HG03460 (cell line): ENCODE results near the gene EPHX1.
"Not testable (repeated sequence)": the region's sequence is repeated elsewhere in the genome, so short reads cannot be mapped to it uniquely, and the experiment has no call there.

Source experiments
- ATAC-seq: cut with Tn5 transposase; IDR thresholded peaks from one replicate; pipeline ENCODE4 v1.9.1; 2021; ENCODE audit not compliant: unreplicated experiment

EPHX1 gene

DNA sequence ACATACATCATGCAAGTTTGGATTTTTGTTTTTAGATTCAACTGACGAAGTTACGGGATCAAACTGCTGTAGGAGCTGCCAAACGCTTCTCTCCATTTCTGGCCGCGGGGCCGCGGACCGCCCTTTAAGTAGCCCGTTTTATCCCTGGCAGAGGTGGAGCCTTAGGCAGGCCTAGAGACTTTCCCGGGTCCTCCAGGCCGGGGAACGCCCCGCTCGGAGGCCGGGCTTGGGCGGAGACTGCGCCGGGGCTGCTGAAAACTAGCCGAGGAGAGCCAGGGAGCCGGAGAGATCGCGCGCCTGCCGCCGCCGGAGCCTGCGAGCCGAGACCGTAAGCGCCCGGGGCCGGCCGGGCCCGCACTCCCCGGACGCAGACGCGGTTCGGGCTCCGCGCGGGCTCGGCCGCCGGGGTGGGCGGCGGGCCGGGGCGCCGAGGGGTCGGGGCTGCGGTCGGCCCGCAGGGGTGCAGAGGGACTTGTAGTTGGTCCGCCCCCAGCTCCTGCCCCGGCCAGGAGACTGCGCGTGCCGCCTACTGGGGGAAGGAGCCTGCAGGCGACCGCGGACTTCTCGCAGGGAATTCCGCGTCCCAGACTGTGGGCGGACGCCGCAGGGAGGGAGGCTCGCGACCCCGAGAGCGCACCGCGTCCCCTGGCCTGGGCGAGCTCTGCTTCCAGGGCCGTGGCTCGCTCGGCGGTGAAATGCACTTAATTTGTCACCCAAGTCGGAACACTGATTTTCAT lies at the start of gene EPHX1:
Gene EPHX1, plus strand, starts transcription at position 283 of the 737 bp plus-strand sequence. CDS start 18,606 bp downstream, outside the sequence.
- ATAC-seq, result peak; percentile 98

DNA sequence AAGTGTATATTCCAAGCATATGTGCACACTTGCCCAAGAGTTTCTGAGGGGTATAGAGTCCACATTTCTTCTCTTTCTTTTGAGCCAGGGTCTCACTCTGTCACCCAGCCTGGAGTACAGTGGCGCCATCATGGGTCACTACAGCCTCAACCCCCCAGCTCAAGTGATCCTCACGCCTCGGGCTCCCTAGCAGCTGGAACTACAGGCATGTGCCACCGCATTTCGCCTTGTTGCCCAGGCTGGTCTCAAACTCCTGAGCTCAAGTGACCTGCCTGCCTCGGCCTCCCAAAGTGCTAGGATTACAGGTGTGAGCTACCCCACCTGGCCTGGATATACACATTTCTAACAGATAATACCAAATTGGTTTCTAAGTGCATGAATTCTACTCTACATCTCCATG lies 49.4 kb upstream of the EPHX1 start:
- ATAC-seq, result no peak

DNA sequence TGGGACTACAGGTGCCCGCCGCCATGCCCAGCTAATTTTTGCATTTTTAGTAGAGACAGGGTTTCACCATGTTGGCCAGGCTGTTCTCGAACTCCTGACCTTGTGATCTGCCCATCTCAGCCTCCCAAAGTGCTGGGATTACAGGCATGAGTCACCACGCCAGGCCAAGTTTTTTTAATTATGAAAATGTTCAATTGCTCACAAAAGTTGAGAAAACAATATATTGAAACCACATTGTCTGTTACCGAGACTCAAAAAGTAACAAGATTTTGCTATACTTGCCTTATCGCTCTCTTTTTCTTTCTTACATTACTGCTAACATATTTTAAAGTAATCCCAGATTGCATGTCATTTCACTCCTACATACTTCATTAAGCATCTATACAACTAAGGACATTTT lies 48.5 kb upstream of the EPHX1 start:
- ATAC-seq, result not testable (repeated sequence)

DNA sequence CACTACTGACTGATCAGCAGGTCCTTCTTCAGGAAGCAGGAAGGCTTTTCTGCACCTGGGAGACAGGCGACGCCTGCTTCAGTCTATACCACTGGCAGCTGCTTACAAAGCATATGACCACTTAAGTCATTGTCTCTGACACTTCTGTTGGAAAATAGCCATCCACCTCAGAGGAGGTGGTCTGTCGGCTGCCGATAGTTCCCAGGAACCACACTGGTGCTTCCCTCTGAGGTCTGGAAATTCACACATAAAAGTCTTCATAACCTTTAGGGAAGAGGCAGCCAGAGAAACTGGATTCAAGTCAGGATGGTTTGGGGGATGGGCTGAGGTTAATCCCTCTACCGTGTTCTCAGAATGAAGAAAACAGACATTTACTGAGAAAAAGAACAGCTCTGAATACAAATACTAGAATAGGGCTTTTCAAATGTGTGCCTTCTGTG lies 47.9 kb upstream of the EPHX1 start:
- no peak for ATAC-seq

DNA sequence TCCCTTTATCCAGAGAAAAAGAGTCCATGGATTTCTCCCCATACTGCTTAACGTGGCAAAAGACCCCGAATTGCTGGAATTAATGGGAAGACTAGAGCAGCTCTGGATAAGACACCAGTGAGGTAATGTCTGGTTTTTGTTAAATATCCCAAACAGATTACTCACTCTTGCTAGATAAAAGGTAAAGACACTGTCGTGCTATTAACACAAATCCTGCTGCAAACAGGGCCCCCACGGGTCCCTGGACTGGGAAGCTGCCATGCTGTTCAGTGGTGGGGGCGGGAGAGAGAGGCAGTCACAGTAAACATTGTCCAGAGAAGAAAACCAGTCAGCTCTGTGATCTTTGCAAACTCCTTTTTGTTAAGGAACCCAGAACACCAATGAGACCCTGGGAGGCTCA lies 47.5 kb upstream of the EPHX1 start:
- ATAC-seq, result no peak

DNA sequence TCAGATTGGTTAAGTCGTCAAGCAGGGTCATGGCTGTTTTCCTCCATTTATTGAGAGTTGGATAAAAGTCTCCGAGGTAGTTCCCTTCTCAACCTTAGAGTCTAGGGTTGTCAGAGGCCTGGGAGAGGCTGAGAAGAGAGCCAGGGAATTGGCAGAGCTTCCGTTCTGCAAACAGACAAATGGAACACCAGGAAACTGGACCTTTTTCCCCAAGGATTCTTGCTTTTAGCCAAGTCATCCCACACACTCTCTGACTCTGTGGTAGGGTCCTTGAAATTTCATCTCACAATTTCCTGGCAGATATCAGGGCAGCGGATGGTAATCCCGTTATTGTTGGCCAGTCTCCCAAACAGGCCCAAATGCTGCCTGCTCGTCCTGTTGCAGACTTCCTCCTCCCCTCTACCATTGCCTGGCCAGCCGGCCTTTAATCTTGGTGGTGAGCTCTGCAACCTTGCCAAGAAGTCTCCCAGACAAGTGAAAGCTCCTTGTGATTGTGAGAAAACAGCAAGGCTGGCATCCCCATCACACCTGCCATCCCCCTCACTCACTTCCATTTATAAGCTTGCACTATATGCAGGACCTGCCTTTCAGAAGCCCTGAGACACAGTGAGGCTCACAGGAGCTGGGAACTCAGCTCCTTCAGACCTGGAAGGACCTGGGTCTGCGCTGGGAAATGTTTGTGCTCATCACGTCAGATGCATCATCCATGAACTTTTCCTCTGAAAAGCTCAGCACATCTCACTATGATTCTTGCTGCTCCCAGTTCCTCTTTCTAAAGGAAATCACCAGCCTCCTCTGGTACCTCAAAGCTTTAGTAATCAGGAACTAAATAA lies 46.0 kb upstream of the EPHX1 start:
- no peak for ATAC-seq

DNA sequence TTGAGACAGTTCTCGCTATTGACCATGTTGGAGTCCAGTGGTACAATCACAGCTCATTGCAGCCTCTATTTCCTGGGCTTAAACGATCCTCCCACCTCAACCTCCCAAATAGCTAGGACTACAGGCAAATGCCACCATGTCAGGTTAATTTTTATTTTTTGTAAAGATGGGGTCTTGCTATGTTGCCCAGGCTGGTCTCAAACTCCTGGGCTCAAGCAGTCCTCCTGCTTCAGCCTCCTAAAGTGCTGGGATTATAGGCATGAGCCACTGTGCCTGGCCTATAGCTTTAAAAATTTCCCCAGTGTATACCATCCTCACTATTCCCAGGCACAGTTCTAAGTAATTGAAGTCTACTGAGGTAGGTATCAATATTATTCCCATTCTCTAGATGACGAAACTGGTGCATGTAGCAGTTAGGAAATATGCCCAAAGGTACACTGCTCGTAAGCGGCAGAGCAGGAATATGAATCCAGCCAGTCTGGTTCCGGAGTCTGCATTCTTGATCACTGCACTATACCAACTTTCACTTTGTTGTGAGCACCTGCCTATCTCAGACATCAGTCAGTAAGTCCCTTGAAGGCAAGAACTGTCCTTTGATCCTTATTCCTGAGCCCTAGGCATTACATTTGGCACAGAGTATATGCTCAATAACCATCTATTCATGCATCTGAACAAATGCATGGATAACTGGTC lies 43.8 kb upstream of the EPHX1 start:
- ATAC-seq, result no peak

DNA sequence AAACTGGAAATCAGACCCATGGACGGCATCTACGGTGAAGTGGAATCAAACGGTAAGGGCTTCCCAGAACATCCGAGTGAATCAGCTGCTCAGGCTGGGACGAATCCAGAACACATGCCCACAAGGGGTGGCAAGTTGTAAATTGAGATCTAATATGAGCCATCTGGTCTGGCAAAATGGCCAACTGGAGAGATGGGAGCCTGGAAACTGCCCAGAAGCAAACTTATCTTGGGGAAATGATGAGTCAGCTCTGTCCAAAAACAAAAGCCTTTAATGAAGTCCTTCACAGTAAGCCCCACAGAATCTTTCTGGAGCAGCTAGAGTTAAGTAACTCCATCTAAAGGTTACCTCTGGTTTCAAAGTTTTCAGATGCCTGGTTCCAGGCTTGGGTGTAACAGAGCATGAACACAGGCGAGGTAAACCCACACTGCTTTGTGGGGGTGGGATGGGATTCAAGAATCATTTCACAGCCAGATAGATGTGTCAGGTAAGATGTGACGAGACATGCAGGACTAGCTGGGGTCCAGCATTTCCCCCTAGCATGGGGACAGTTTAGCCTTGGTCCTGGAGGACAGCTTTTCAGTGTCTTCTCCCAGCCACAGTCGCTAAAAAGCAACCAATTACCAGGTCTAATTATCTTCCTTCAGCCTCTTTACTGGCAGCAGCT lies 42.8 kb upstream of the EPHX1 start:
- no peak for ATAC-seq

DNA sequence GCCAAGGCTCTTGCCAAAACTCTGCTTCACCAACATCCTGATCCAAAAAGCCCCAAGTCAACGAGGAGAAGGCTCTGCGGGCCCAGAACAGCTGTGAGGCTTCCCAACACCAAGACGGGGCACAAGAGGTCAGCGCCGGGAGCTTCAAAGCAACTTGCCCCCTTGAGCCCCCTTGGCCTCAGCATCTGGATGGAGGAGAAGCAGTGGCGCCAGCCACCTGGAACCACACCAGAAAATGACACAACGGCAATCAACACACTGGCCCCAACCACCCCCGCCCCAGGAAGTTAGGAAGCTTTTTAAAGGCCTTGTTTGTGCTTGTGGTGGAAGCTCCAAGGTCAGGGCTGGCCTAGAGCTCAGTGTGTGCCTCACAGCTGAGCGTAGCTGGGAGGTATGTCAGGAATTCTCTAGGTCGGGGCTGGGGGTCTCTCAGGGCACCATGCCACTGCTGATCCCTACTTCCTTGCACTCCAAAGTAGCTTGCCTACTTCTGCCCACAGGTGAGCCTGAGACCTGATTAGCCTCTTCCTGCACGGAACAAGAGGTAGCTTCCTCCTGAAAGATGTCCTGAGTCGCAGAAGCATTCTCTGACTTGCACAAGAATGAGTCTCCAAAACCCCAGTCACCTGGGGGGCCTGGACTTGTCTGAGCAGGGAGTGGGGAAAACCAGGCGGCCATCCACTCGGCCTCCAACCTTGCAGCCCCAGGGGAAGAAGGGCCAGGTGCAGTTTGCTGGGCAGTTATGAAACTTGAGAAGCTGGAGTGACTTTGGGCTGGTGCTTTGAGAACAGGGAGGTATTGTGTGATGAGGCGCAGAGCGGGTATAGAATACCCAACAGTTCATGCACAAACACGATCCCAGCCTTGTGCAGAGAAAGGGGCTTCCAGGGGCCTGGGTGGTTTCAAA lies 42.0 kb upstream of the EPHX1 start:
- no peak for ATAC-seq

DNA sequence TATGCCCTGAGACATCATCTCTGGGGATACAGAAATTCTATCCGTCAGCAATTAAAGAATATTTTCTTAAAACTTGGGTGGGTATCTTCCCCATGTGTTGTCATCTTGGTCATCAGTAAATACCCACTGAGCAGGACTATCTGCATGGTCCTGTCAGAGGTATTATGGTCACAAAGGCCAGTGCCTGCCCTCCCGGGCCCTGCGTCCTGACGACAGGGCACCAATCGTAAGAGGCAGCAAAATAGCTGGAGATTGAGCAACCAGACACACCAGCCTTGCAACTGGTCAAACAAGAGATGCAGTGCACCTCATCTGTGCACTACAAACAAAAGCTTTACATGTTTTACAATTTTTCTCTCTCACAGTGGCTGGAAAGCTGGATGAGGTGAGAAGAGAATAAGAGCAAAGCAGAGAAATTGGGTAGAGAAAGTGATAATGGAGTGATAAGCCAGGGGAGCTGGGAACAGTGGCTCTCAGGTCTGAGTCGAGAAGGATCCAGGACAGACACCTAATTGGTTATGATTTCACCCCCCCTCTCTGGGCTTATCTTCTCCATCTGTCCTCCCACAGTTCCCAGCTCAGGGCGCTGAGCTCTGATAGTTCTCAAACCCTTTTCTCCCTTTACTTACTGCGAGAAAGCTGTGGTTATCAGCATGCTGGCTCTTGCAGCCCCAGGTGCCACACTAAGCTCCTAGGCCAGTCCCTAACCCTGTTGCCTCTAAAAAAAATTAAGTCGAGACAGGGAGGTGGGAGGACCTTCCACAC lies 41.1 kb upstream of the EPHX1 start:
- no peak for ATAC-seq

DNA sequence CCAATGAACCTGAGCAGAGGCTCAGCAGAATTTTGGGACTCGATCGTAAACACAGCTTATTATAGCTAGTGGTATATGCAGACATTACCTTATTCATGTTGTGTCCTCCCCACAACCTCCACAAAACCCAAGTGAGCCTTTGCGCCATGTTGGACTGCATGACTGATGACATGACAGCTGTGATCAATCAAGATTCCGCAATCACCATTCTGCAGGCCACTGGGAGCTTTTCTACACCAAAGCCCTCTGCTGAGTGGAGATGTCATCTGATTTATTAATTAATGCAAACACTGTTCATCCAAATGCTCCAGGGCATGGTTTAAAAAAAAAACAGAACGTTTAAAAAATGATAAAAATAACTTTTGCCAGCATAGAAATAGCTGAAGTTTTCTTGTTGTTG lies 40.2 kb upstream of the EPHX1 start:
- no peak for ATAC-seq

DNA sequence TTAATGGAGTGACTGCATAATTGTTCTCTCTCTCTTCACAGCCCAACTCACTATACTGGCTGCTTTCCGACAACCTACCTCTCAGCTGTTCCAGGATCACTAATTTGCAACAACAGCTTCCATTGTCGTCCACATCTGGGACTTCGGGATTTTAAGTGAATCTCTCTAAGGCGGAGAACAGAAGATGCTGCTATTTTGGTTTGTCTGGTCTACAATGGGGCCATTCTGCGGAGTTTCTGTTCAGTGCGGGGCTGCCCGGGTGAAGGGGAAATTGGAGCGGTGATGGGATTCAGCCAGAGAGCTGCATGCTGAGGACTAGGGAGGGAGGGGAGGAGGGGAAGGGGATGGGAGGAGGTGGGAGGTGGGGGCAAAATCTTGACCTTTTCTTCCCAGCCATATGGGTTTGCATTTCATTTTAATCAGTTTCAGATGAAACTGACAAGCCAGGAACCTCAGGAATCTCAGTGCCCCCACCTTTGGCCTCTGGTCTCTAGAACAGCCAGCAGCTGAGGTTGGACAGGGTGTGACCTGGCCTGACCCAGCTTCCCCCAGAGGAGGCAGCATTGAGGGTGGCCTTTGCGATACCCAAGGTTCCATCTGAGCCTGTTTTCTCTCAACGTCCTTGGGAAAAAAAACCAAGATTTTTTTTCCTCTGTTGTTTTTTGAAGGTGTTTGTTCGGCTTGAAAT lies 39.2 kb upstream of the EPHX1 start:
- ATAC-seq, result no peak

DNA sequence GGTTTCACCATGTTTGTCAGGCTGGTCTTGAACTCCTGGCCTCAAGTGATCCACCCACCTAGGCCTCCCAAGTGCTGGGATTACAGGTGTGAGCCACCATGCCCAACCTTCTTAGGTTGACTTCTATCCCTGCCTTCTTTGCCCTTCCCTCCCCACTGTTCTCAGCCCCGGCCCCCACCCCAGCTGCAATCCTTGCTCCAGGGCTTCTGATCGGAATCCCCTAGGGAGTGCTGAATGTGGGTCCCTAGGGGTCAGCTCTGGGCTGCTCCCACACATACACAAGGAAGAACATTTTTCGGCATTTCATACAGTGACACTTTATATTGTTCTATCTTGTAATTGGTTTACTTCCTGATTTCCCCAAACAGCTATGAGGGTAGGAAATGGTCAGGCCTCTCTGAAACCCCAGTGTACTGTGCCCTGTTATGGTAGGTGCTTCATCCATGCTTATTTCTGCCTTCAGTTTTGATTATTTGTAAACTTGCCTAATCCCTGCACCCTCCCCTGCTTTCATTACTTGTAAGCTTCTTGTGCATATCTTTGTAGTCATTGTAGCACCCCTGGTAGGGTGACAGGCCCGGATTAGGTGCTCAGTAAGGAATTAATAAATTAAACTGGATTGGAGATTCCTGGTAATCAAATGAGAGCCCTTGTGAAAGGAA lies 38.1 kb upstream of the EPHX1 start:
- ATAC-seq, result no peak

DNA sequence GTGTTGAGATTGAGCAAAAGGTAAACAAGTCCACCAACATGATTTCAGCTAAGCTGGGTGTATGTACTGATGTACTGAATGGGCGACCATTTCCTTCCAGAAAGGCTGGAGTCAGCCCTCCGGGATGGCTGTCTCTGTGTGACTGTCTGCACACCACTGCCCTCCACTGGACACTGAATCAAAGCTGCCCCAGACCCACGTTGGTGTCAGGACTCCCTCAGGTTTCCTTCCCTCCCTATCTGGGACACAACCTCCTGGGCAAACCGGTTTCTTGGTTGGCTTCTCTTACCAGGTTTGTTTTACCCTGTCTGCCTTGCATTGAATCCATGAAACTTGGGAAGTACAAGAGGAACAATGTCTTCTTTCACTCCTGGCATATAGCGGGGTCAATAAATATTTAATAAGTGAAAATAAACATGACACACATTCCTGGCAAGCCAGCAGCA lies 37.6 kb upstream of the EPHX1 start:
- ATAC-seq, result peak; percentile 43

DNA sequence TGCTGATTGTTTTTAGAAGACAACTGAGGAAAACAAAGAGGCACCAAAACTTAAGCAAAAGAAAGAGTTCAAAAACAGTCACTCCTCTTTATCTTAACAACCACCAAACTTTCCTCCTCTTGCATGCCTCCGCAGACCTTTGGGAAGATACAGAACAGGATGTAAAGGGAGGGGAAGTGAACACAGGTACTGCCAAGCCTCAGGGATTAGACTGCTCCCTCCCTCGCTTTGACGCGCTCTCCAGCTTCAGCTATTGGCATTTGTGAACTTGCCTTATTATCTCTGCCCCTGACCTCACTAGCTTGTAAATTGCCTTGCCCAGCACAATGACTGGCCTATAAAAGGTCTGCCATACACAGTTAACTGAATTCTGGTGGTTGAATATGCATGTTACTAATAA lies 37.1 kb upstream of the EPHX1 start:
- no peak for ATAC-seq

DNA sequence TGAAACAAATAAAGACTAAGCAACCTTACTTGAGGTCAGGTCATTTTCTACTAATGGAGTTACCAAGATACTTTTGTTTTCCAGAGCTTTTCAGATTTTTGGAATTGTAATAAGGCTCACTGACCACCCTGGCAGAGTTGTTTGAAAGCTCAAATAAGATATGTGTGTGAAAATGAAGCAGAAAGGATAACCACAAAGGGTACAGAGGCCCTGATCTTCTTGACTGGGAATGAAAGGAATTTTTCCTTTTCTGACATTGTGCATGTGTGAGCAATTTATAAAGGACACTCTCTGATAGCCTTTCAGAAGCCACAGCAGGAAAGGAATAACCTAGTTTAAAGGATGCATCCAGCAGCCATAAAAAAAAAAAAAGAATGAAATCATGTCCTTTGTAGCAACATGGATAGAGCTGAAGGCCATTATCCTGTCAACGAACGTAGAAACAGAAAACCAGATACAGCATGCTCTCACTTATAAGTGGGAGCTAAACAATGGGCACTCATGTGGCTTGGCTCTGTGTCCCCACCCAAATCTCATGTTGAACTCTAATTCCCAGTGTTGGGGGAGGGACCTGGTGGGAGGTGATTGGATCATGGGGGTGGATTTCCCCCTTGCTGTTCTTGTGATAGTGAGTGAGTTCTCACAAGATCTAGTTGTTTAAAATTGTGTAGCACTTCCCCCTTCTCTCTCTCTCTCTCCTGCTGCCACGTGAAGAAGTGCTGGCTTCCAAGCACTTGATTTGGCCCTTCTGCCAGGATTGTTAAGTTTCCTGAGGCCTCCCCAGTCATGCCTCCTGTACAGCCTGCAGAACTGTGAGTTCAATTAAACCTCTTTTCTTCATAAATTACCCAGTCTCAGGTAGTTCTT lies 35.4 kb upstream of the EPHX1 start:
- no peak for ATAC-seq

DNA sequence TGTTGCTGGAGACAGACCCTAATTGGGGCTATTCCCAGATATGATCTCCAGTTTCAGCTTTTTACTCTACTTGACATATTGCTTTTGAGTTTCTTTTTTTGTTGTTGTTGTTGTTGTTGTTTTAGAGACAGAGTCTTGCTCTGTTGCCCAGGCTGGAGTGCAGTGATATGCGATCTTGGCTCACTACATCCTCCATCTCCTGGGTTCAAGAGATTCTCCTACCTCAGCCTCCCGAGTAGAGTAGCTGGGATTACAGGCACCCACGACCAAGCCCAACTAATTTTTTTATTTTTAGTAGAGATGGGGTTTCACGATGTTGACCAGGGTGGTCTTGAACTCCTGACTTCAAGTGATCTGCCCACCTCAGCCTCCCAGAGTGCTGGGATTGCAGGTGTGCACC lies 33.6 kb upstream of the EPHX1 start:
- no peak for ATAC-seq
